AG04449 (cell line): ENCODE measurements around the gene PLEKHG7.
"Not testable (repeated sequence)": the region's sequence is repeated elsewhere in the genome, so short reads cannot be mapped to it uniquely, and the experiment has no call there.

Experiments
- CTCF ChIA-PET: fragments of 350-600 bp; formaldehyde crosslinking; extraction: SDS; loops from one replicate; lab custom pipeline; 2021; ENCODE audit warnings: antibody characterized with exemption; lab: Yijun Ruan, JAX
- POLR2A ChIA-PET: fragments of 400-600, 350-600 bp; formaldehyde crosslinking; extraction: SDS; loops from one replicate; lab custom pipeline; 2020; ENCODE audit warnings: antibody characterized with exemption, inconsistent platforms; lab: Yijun Ruan, JAX
- DNase-seq: peaks from one replicate; pipeline ENCODE4 v3.0.0-alpha.2; 2010; ENCODE audit warnings: low read depth, low spot score
- H3K4me3 ChIP-seq: 2 replicates; pipeline ENCODE4 v1.5.1; 2011; ENCODE audit warnings: low read depth, mild to moderate bottlenecking, control low read depth, low read length
- CTCF ChIP-seq: IDR thresholded peaks from one replicate; pipeline ENCODE4 v1.5.1; 2011; ENCODE audit warnings: mild to moderate bottlenecking, moderate library complexity, low read length, control low read depth, inconsistent platforms; ENCODE audit not compliant: insufficient read depth; ENCODE audit errors: missing control alignments

Gene PLEKHG7

GRCh38 chr12:92745856-92746550, 43.2 kb downstream of the PLEKHG7 start:
- CTCF ChIA-PET: interaction anchor here (0.9 to 1.9 kb wide), 2 partner anchors 15 to 674 kb away, joined by 3 to 4 read pairs; no protein-coding TSS in a partner anchor
- POLR2A ChIA-PET: interaction anchor here (0.7 to 1.3 kb wide), 2 partner anchors 11 to 914 kb away, joined by 3 to 4 read pairs; no protein-coding TSS in a partner anchor
- peak; percentile 44 for DNase-seq
- H3K4me3 ChIP-seq: no peak overlapping the region
- no peak for TF ChIP-seq CTCF

GRCh38 chr12:92747151-92747550, 44.4 kb downstream of the PLEKHG7 start:
- CTCF ChIA-PET: no interaction called here
- POLR2A ChIA-PET: no interaction called here
- TF ChIP-seq CTCF: no peak
- no peak for DNase-seq
- no peak overlapping the region for H3K4me3 ChIP-seq

- CTCF ChIA-PET, H3K4me3 ChIP-seq, DNase-seq, POLR2A ChIA-PET: not testable (repeated sequence)
These were observed 46.9 kb downstream of the PLEKHG7 start for GRCh38 chr12:92749691-92750090.

GRCh38 chr12:92753976-92754885, 51.4 kb downstream of the PLEKHG7 start:
- CTCF ChIA-PET: no interaction called here
- H3K4me3 ChIP-seq: no peak overlapping the region
- no peak for TF ChIP-seq CTCF
- DNase-seq: no peak
- POLR2A ChIA-PET: no interaction called here

- POLR2A ChIA-PET: no interaction called here
- CTCF ChIA-PET: interaction anchor here (1.2 kb wide), 1 partner anchor 17 kb away, joined by 3 read pairs; no protein-coding TSS in a partner anchor
- H3K4me3 ChIP-seq: no peak overlapping the region
- TF ChIP-seq CTCF: no peak
- DNase-seq: no peak
These were observed 54.3 kb downstream of the PLEKHG7 start for GRCh38 chr12:92756898-92757596.

GRCh38 chr12:92757597-92758121, 54.9 kb downstream of the PLEKHG7 start:
- ChIA-PET POLR2A (no interaction called here), CTCF (interaction anchor here (1.2 kb wide), 1 partner anchor 17 kb away, joined by 3 read pairs; no protein-coding TSS in a partner anchor)
- H3K4me3 ChIP-seq: no peak overlapping the region
- DNase-seq: no peak
- TF ChIP-seq CTCF: no peak
